WTC11 (cell line): ENCODE data around the gene TMEM106A.
"Not testable (repeated sequence)": the region's sequence is repeated elsewhere in the genome, so short reads cannot be mapped to it uniquely, and the experiment has no call there.

ENCODE experiments used
- ESRRA ChIP-seq: sonication (generic); formaldehyde crosslinking; IDR thresholded peaks from 2 replicates; pipeline ENCODE4 v1.8.1; 2022; ENCODE audit warnings: mild to moderate bottlenecking, missing genetic modification reagents, borderline replicate concordance
- JUN ChIP-seq: sonication (generic); formaldehyde crosslinking; IDR thresholded peaks from 2 replicates; pipeline ENCODE4 v1.8.0; 2023; ENCODE audit warnings: mild to moderate bottlenecking, missing genetic modification reagents
- NFYB ChIP-seq: sonication (generic); formaldehyde crosslinking; conservative IDR thresholded peaks from 2 replicates; pipeline ENCODE4 v1.8.0; 2022; ENCODE audit warnings: low read depth, missing genetic modification reagents
- NR3C1 ChIP-seq: sonication (generic); formaldehyde crosslinking; conservative IDR thresholded peaks from 2 replicates; pipeline ENCODE4 v1.8.1; 2023; ENCODE audit warnings: low read depth, mild to moderate bottlenecking, missing genetic modification reagents
- OVOL2 ChIP-seq: fragments of 250-450 bp; sonication (Bioruptor Pico); IDR thresholded peaks from 2 replicates; pipeline ENCODE4 v1.9.0; 2021; ENCODE audit warnings: mild to moderate bottlenecking, borderline replicate concordance
- ZNF138 ChIP-seq: sonication (generic); formaldehyde crosslinking; conservative IDR thresholded peaks from 2 replicates; pipeline ENCODE4 v1.8.1; 2022; ENCODE audit warnings: mild to moderate bottlenecking, moderate library complexity, missing genetic modification reagents
- ZNF671 ChIP-seq: fragments of 250-450 bp; sonication (Bioruptor Pico); IDR thresholded peaks from 2 replicates; pipeline ENCODE4 v1.8.0; 2021; ENCODE audit warnings: mild to moderate bottlenecking
- TF ChIP-seq, protein P1 (sequence below): fragments of 200-600 bp; IDR thresholded peaks from 2 replicates; pipeline ENCODE4 v1.8.0; 2022; ENCODE audit warnings: antibody characterized with exemption

DNA sequence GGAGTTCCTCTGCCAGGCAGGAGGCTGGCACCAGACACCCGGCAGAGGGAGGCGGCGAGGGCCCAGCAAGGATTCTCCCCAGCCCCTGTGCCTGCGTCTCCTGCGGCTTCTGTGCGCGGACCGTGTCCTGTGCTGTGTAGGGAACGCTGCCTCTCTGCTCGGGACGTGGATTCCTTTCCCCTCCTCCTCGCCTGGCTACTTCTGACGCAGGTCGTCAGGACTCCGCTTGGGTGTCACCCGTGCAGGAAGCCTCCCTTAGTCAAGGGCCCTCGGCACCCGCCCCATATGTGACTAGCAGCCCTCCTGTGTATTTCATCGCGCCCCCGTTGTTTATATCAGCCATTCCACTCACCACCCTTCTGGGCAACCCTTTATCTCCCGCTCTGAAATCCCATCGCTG lies 34.8 kb downstream of the TMEM106A start:
- TF ChIP-seq, protein P1, sequence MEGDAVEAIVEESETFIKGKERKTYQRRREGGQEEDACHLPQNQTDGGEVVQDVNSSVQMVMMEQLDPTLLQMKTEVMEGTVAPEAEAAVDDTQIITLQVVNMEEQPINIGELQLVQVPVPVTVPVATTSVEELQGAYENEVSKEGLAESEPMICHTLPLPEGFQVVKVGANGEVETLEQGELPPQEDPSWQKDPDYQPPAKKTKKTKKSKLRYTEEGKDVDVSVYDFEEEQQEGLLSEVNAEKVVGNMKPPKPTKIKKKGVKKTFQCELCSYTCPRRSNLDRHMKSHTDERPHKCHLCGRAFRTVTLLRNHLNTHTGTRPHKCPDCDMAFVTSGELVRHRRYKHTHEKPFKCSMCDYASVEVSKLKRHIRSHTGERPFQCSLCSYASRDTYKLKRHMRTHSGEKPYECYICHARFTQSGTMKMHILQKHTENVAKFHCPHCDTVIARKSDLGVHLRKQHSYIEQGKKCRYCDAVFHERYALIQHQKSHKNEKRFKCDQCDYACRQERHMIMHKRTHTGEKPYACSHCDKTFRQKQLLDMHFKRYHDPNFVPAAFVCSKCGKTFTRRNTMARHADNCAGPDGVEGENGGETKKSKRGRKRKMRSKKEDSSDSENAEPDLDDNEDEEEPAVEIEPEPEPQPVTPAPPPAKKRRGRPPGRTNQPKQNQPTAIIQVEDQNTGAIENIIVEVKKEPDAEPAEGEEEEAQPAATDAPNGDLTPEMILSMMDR: not testable (repeated sequence)
- not testable (repeated sequence) for TF ChIP-seq ESRRA (CRISPR knock-in tag); JUN; ZNF671 (CRISPR knock-in tag); NFYB; ZNF138 (CRISPR knock-in tag); OVOL2 (CRISPR knock-in tag); NR3C1
